DMS153 (cell line): ENCODE data around the gene LRRC66.

Experiments used
- DNase-seq: peaks from one replicate; lab custom pipeline; 2025; lab: John Stamatoyannopoulos, UW

The LRRC66 gene

GRCh38 chr4:52019936-52020657 lies at the start of gene LRRC66:
TSS of gene LRRC66 (minus strand) at chr4:52020363. CDS start at chr4:52017613, 2,750 bp downstream.
- DNase-seq: no peak

GRCh38 chr4:52069571-52069970 lies 49.4 kb upstream of the LRRC66 start:
- no peak for DNase-seq

- no peak for DNase-seq
Measured at GRCh38 chr4:52059372-52059771, 39.2 kb upstream of the LRRC66 start.

- DNase-seq: no peak
Measured at GRCh38 chr4:52058275-52058674, 38.1 kb upstream of the LRRC66 start.

- DNase-seq: no peak
Measured at GRCh38 chr4:52057196-52057595, 37.0 kb upstream of the LRRC66 start.

GRCh38 chr4:52054254-52054653 lies 34.1 kb upstream of the LRRC66 start:
- no peak for DNase-seq

- DNase-seq: peak; percentile 14
Measured at GRCh38 chr4:52052475-52052780, 32.3 kb upstream of the LRRC66 start.

- peak; percentile 88 for DNase-seq
Measured at GRCh38 chr4:52051615-52052474, 31.7 kb upstream of the LRRC66 start.

- no peak for DNase-seq
Measured at GRCh38 chr4:52051213-52051614, 31.1 kb upstream of the LRRC66 start, which contains the start of gene SPATA18. TSS of gene SPATA18 (plus strand) at chr4:52051304. CDS start at chr4:52051705, 401 bp downstream.

GRCh38 chr4:52049266-52049665 lies 29.1 kb upstream of the LRRC66 start:
- no peak for DNase-seq

GRCh38 chr4:52045028-52045427 lies 24.9 kb upstream of the LRRC66 start:
- no peak for DNase-seq

- no peak for DNase-seq
Measured at GRCh38 chr4:52038103-52038912, 18.1 kb upstream of the LRRC66 start, which contains the start of gene SGCB. TSS of gene SGCB (minus strand) at chr4:52038299. CDS start at chr4:52038259, 40 bp downstream.

GRCh38 chr4:52037689-52038102 lies 17.5 kb upstream of the LRRC66 start:
- DNase-seq: no peak

- DNase-seq: no peak
Measured at GRCh38 chr4:52036886-52037530, 16.8 kb upstream of the LRRC66 start.

- no peak for DNase-seq
Measured at GRCh38 chr4:52035190-52035589, 15.0 kb upstream of the LRRC66 start.

GRCh38 chr4:52032005-52032404 lies 11.8 kb upstream of the LRRC66 start:
- DNase-seq: no peak

- DNase-seq: no peak
Measured at GRCh38 chr4:52028970-52029369, 8.8 kb upstream of the LRRC66 start.

- no peak for DNase-seq
Measured at GRCh38 chr4:52017814-52018213, 2.3 kb downstream of the LRRC66 start.

- DNase-seq: no peak
Measured at GRCh38 chr4:52016981-52017380, 3.2 kb downstream of the LRRC66 start.

- no peak for DNase-seq
Measured at GRCh38 chr4:52015366-52015765, 4.8 kb downstream of the LRRC66 start.

GRCh38 chr4:52014903-52015302 lies 5.3 kb downstream of the LRRC66 start:
- DNase-seq: no peak

GRCh38 chr4:52012651-52013050 lies 7.5 kb downstream of the LRRC66 start:
- no peak for DNase-seq
